ENCODE results near the gene TSSC4.

Gene TSSC4

GRCh38 chr11:2385156-2386151 is 15.1 kb upstream of the TSSC4 start:
- DNase-seq: peak in 9 of 56 donors; percentile 12 to 57 (median 35)

- DNase-seq: no peak
These were observed 14.0 kb upstream of the TSSC4 start for GRCh38 chr11:2386591-2386990.

DNA sequence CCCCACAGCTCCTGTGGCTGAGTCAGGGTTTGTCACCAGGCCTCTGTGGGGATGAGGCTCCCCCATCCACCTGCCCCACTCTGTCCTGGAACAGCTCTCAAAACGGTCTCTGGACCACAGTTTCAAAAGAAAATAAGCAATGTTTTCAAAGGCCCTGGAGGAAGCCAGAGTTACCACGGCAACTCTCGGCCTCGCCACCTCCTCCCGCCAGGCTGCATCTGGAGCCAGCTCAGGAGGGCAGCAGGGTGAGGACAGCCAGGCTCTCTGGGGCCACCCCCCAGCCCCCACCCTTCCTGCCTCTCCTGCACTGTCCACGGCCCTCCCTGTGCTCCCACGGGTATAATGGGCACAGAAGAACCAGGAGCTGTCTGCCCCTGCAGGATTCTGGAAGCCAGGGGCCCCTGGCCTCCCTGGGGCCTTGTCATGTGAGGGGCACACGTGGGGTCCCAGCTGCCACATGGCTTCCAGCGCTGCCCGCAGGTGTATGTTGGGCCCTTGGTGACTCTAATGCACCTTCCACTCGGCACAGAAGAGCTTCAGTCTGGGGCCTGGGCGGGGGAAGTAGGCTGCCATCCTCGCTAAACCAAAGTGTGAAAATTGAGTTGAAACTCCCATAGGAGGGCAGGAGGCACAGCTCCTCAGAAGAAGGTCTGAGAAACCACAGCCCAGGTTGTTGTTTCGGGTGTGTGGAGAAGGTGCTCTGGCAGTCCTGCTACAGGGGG is 13.1 kb upstream of the TSSC4 start:
- DNase-seq: peak in 28 of 56 donors; percentile 12 to 75 (median 45)

DNA sequence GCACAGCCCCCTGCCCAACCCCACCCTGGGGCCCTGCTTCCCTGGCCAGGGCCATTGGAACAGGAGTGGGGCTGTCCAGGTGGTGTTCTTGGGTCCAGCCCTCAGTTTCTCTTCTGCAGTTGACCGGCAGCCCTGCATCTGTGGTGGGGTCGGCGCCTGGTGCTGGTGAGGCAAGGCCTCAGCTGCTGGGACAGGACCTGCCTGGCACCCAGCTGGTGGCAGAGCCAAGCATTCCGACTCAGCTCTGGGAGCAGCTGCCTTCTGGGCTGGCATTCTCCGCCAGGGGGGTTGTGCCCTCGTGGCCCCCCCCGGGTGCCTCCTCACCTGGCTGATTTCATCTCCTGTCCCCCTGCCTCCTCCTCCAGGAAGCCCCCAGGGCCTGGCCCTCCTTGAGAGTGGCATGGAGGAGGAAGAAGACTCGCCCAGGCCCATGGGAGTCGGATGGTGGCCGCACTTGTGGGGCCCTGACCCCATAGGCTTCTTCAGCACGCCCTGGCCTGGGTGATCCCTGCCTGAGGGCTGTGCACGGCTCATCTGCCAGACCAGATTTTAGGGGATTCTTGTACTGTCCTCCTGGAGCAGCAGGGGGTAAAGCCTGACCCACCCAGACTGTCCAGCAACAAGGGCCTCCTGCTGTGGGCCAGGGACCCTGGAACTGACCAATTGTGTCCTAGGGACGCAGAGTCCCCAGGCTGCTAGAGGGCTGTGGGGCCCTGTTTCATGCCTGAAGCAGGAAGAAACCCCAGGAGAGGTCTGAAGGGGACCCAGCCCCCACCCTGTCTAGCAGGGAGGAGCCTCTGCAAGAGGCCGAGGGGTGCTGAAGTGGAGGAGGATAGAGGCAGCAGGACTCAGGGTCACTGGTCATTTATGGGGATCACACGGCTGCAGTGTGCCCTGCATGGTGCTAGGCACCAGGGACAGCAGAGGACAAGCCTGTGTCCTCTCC is 11.8 kb upstream of the TSSC4 start:
- peak in 6 of 56 donors; percentile 18 to 51 (median 42) for DNase-seq

DNA sequence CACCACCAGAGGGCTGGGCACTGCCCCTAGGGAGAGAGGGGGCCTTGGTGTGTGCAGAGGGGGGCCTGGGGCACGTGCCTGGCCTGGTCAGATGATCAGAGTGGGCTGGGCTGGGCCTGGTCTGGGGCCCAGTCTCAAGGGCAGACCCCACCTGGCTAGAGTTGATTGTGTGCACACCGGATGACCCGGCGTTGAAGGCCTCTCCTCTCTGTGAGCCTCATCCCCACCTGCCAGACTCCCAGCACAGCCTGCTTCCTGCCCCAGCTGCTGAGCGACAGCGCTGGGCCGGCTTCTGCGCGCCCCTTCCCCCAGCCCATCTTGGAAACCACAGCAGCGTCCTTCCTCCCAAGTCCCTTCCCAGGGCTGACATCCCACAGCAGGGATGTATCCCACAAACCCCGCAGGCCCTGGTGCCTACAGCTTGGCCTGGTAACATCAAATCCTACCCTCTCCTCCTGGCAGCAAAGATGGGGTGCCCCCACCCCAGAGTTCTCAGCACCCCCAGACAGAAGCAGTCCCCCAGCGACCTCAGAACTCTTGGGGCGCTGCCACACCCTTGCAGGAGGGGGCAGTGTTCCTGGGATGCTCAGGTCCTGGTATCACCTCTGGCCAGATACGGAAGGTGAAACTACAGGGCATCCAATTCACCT is 11.0 kb upstream of the TSSC4 start:
- DNase-seq: no peak

- DNase-seq: no peak
These were observed 10.3 kb upstream of the TSSC4 start for GRCh38 chr11:2390091-2390724.

DNA sequence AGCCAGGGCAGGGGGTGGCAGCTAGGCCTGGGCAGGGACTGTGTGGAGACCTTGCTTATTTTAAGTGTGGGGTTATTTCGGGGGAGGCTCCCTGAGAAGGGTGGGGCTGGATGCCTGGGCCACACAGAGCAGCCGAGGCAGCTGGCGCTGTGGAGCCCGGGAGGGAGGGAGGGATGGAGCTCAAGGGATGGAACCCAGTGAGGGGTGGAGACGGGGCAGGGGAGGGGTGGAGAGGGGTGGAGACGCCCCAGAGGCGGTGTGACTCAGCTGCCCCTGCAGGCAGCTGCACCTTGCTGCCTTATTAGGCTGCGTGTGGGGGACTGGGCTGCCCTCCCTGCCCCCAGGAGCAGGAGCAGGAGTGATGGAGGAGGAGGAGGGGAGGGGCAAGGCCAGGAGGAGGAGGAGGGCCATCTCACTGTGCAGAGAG is 9.8 kb upstream of the TSSC4 start:
- DNase-seq: peak in 36 of 56 donors; percentile 26 to 86 (median 60)

DNA sequence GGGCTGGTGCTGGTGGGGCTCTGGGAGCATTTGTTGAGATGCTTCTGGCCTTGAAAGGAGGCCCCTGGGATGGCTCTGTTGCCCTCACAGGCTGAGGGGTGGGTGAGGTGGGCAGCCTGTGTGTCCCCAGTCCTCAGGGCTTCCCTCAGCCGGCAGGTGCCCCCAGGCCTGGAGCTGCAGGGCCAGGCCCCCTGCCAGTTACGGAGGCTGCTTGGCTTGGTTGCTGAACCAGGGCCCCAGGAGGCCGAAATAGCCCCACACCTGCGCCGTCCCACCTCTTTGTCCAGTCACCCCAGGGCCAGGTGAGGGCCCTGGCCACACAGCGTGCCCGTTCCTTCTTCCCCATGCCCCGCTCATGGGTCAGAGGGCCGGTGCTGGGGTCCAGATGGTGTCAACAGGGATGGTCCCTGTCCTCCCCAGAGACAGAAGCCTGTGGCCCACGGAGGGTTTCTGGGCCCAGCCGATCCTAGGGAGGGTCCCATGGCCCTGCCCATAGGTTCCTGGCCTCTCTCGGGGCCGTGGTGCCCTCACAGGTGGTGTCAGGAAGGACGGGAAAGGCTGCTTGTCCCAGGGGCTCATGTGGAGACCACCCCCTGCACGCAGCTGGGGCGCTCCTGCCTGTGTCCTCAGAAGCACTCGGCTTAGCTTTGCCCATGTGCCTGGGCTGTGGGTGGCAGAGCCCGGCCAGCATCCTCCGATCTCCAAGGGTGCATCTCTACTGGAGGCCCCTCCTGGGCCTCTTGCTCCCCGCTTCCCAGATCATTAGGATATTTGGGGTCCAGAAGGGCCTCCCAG is 9.2 kb upstream of the TSSC4 start:
- no peak for DNase-seq

- DNase-seq: no peak
These were observed 8.2 kb upstream of the TSSC4 start for GRCh38 chr11:2392241-2392959.

DNA sequence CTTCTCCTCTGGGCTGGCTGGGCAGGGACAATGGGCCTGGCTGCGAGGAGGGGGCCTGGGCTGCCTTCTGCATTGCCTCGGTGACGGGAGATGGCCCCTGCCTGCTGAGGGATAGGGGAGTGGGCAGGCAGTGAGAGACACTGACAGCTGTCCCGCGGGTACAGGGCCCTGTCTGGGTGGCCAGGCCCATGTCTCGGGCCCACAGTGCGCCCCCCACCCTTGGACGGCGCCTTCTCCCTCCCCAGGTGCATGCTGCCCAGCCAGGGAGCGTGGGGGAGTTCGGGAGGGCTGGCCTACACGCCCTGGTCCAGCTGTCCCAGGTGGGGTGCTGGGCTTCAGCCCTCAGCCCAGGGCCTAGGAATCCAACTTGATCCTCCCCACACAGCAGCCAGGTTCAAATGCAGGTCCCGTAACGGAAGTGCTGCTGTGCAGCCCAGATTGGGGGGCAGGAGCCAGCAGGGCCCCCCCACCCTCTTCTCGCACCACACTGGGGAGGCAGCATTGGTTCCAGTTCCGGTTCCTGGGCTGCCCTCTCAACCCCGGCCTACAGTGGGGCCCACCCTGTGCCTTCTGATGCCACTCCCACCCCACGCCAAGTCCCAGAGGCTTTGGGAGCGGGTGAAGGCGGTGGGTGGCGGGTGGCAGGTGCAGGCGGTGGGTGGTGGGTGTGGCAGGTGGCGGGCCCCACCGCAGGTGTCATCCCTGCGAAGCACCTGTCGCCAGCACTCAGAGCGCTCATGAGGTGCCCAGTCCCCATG is 7.3 kb upstream of the TSSC4 start:
- no peak for DNase-seq

DNA sequence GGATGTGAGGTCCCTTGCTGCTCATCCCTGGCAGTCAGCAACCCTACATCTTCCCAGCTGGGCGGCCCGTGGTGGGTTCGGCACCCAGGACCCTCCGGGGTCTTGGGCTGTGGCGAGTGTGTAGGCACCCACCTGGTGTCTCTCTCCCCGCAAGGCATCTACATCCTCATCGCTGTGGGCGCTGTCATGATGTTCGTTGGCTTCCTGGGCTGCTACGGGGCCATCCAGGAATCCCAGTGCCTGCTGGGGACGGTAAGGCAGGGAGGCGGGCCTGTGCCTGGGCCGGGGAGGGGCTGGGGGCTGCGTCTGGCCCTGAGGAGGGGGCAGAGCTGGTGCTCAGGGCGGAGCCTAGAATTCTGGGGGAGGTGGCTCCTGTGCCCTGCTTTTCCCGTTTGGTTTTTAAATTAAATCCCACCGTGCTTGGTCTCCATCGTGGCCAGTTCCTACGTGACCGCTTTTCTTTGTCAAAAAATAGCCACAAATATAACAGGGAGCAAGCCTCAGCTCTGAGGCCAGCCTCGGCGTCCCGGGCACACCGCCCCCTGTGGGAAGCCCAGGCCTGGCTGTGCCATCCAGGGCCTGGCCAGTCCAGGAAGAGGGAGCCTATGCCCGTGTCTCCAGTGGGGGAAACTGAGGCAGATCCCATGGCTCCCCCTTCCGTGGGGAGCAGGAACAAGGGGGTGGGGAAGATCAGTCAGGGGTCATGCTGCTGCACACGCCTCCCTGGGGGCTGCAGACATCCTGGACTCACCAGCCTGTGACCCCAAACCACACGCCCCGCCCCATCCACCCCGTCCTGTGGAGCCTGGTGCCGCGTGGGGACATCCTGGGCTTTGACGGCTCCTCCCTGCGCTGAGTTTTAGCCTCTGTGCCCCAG is 6.4 kb upstream of the TSSC4 start:
- no peak for DNase-seq

DNA sequence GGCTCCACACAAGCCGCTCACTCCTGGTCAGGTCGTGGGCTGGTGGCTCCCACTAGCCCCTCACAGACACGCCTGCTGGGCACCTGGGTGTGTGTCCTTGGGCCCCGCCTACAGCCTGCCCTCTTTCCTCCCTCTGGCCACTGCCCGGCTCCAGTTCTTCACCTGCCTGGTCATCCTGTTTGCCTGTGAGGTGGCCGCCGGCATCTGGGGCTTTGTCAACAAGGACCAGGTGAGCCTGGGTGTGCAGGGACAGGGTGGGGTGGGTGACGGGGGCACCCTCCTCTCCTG is 5.8 kb upstream of the TSSC4 start:
- no peak for DNase-seq

DNA sequence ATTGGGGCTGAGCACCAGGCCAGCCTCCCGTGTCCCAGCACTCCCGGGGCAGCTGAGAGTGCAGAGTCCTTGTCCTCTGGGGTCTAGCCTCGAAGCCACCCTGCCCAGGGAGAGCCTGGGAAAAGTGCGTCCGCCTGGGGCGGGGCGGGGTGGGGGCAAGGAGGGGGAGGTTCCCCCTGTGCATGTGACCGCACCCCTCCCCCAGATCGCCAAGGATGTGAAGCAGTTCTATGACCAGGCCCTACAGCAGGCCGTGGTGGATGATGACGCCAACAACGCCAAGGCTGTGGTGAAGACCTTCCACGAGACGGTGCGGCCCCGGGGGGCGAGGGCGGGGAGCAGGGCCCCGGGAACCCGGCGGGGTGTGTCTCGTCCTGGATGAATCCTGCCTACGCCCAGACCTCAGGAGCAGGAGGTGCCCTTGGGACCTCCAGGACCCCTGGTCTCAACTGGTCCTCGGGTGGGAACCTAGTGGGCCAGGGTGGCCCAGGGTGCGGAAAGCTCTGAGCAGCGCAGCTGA is 5.3 kb upstream of the TSSC4 start:
- no peak for DNase-seq

GRCh38 chr11:2395856-2396255 is 4.7 kb upstream of the TSSC4 start:
- DNase-seq: no peak

DNA sequence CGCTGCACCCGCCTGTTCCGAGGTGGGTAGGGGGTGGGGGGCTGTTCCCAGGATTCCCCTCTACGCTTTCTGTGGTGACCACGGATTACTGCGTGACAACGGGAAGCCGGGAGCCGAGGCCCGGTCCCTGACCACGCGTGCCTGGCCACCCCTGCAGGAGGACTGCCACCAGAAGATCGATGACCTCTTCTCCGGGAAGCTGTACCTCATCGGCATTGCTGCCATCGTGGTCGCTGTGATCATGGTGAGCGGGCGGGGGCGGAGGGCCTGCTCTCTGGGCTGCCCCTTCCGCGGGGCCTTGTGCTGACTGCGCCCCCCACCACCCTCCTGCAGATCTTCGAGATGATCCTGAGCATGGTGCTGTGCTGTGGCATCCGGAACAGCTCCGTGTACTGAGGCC is 4.1 kb upstream of the TSSC4 start:
- no peak for DNase-seq

DNA sequence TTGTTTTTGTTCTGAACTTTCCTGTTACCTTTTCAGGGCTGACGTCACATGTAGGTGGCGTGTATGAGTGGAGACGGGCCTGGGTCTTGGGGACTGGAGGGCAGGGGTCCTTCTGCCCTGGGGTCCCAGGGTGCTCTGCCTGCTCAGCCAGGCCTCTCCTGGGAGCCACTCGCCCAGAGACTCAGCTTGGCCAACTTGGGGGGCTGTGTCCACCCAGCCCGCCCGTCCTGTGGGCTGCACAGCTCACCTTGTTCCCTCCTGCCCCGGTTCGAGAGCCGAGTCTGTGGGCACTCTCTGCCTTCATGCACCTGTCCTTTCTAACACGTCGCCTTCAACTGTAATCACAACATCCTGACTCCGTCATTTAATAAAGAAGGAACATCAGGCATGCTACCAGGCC is 3.5 kb upstream of the TSSC4 start:
- DNase-seq: no peak
